DND-41 (cell line): ENCODE measurements around the gene RHBDF1.

Experiments
- EZH2 ChIP-seq: IDR thresholded peaks from 3 replicates; pipeline ENCODE4 v1.6.1; 2012; ENCODE audit warnings: borderline replicate concordance, low read depth, mild to moderate bottlenecking, moderate library complexity, low read length, inconsistent platforms; ENCODE audit not compliant: severe bottlenecking
- TF ChIP-seq, protein P1 (sequence below): IDR thresholded peaks from 2 replicates; pipeline ENCODE4 v1.5.1; 2012; ENCODE audit warnings: borderline replicate concordance, low read length, moderate library complexity, mild to moderate bottlenecking; ENCODE audit not compliant: poor library complexity, severe bottlenecking; ENCODE audit errors: extremely low read depth

DNA sequence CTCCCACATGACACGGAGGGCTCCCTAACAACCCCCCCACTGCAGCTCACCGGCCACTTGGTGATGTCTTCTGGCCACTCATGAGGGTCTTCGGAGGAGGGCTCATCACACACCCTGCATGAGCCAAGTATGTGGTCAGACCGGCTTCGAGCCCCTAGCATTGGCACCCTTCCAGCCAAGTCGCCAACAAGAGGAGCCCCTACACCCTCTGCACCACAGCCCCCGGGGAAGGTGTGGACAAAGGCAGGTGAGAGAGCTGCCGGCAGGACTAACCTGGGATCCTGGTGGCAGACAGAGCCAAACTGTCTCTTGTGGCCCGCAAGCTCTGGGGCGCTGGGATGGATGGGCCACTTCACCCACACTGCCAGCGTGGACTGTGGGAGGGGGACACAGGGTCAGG, 12.3 kb downstream of the RHBDF1 start:
- TF ChIP-seq, protein P1, sequence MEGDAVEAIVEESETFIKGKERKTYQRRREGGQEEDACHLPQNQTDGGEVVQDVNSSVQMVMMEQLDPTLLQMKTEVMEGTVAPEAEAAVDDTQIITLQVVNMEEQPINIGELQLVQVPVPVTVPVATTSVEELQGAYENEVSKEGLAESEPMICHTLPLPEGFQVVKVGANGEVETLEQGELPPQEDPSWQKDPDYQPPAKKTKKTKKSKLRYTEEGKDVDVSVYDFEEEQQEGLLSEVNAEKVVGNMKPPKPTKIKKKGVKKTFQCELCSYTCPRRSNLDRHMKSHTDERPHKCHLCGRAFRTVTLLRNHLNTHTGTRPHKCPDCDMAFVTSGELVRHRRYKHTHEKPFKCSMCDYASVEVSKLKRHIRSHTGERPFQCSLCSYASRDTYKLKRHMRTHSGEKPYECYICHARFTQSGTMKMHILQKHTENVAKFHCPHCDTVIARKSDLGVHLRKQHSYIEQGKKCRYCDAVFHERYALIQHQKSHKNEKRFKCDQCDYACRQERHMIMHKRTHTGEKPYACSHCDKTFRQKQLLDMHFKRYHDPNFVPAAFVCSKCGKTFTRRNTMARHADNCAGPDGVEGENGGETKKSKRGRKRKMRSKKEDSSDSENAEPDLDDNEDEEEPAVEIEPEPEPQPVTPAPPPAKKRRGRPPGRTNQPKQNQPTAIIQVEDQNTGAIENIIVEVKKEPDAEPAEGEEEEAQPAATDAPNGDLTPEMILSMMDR, result no peak
- TF ChIP-seq EZH2, result no peak
